GM21528 (cell line): ENCODE results near the gene TMEM131.
"Not testable (repeated sequence)": the region's sequence is repeated elsewhere in the genome, so short reads cannot be mapped to it uniquely, and the experiment has no call there.

Source experiments
- ATAC-seq: cut with Tn5 transposase; IDR thresholded peaks from one replicate; pipeline ENCODE4 v1.9.1; 2021; ENCODE audit warnings: mild to moderate bottlenecking, moderate library complexity; ENCODE audit not compliant: unreplicated experiment, low FRiP score

TMEM131 gene

DNA sequence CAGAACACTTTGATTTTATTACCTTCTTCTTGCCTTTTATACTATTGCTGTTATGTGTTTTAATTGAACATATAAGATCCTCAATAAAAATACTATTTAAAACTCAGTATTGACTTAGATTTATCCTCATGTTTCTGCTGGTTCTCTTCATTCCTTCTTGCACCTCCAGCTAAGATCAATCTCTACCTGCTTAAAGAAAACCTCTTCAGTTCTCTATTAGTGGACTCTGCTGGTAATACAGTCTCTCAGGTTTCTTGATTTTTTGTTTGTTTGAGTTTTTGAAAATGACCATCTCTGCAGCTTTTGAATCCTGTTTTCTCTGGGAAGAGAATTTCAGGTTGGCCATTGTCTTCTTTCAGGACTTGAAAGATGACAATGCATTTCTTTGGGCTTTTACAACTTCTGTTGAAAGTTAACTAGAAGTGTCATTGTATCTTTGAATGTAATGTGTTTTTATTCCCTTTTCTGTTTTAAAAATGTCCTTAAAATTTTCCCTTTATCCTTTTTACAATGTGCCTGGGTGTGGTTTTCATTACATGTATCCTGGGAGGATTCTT is 29.8 kb upstream of the TMEM131 start:
- ATAC-seq = no peak

DNA sequence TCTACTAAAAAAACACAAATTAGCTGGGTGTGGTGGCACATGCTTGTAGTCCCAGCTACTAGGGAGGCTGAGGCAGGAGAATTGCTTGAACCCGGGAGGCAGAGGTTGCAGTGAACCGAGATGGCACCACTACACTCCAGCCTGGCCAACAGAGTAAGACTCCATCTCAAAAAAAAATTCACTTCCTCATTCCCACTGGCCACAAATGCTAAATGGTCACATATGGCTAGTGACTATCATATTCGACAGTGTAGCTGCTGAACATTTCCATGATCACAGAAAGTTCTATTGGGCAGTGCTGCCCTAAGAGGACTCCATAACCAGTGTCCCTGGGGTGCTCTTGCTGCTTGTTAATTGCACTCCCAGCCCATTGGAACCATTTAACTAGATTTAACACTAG is 26.3 kb upstream of the TMEM131 start:
- not testable (repeated sequence) for ATAC-seq

DNA sequence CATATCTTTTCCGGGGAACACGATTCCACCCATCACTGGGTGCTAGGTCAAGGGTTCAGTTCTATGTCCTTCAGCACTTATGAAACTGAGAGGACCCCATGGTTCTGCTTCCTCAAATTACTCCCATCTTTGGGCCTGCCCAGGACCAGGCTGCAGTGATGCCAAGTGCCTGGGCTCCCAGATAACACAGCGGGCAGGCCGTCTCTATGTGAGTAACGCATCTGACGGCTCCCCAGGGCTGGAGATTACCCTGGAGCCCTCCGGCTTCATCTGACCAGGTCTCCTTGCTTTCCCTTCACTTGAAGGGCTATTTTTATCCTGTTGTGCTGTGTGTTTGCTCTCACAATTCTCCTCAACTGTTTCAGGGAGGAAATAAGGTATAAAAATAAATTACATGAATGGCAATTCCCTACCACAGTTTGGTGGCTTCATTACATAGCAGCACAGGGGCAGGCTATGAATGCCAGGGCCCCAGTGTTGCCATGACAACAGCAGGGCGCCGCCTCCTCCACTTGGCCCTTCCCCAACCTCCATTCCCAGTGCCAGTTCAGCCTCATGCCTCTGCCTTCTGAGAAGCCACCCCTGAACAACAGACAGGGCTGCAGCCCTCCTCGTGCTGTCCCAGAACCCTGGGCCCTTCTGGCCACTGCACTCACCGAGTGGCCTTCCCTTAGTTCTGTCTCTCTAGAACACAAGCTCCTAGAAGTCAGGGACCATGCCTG is 25.4 kb upstream of the TMEM131 start:
- no peak for ATAC-seq

DNA sequence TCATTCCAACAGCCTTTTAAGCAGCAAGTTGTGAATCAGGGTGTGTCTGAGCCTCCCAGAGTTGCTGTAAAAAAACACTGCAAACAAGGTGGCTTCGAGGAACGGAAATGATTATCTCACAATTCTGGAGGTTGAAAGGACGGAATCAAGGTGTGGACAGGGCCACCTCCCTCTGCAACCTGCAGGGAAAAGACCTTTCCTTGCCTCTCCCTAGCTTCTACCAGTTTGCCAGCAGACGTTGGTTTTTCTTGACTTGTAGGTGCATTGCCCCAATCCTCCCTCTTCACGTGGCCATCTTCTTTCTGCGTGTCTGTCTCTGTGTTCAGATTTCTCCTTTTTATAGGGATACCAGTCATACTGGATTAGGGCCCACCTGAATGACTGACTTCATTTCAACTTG is 24.8 kb upstream of the TMEM131 start:
- no peak for ATAC-seq

DNA sequence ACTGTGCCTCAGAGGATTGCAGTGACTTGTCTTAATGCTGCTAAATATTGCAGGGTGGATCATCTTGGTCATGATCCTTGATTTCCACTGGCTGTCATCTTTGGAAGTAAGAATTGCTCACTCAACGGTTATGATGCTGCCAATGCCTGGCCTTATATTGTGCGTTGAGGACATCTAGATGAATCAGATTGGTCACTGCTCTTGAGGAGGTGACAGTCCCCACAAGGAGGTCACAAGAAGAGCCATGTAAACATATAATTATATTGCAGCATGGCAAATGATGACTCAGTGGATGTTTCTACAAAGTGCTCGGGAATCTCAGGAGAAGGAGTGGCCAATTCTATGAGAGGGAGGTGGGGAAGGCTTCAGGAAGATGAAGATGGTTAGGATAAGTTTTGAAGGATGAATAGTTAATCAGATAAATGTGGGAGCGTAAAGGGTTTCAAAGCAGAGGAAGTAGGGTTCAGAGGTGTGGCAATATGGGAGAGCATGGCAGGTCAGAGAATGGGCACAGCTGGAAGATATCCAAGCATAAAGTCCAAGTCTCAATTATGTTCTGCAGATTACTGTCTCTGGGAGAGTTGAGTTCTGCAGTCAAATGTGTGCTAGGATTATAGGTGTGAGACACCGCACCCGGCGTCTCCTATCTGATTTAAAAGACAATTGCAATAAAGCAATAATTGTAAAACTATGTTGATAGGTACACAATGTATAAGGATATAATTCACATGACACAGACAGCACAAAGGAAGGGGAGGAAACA is 21.3 kb upstream of the TMEM131 start:
- ATAC-seq = no peak

DNA sequence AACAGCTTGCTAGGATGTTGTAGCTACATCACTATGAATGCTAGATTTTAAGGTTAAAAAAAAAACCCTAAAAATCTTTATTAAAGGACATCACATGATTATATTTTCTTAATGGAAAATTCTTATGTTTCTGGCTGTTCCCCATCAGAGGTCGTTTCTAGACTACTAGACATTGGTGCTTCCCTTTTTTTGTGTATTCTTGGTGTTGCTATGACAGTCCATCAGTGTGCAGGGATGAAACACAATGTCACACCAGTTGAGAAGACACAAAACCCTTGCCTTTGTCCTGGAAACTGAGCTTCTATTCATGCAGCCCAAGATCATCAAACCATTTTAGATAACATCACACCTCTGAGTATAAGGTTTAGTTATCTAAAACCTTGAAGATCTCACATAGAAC is 19.9 kb upstream of the TMEM131 start:
- no peak for ATAC-seq

DNA sequence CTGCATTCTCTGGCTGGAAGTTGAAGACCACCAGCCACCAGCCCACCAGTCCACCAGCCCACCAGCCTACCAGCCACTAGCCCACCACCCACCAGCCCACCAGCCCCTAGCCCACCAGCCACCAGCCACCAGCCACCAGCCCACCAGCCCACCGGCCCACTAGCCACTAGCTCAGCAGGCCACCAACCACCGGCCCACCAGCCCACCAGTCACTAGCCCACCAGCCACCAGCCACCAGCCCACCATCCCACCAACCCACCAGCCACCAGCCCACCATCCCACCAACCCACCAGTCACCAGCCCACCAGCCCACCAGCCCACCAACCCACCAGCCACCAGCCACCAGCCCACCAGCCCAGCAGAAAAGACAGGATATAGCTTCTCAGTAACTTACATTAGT is 18.6 kb upstream of the TMEM131 start:
- ATAC-seq = no peak

DNA sequence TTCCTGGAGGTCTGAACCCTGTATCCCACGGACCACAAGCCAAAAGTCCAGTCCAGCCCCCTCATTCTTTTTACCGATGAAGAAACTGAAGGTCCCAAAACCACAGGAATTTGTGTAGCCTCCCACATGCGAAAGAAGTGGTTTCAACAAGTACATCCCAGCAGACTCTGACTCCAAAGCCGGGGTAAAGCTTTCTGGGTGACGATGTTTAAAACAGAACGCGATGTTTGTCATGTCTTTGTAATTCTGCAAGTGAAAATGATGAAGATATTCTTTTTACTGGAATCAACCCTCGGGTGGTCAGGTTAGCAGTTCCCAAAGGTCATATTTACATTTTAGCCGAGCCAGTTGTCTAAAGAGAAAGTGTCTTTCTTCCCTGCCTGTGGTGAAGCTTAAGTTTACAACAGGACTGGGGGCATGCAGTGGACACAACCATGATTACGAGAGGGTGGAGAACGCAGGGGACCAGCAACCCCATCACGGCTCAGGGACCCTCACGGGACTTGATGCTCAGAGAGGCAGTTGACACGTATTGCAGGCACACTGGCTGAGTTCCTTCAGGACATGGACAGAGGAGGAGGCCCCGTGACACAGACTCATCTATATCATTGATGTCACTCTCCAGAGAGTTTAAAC is 17.8 kb upstream of the TMEM131 start:
- ATAC-seq = no peak

DNA sequence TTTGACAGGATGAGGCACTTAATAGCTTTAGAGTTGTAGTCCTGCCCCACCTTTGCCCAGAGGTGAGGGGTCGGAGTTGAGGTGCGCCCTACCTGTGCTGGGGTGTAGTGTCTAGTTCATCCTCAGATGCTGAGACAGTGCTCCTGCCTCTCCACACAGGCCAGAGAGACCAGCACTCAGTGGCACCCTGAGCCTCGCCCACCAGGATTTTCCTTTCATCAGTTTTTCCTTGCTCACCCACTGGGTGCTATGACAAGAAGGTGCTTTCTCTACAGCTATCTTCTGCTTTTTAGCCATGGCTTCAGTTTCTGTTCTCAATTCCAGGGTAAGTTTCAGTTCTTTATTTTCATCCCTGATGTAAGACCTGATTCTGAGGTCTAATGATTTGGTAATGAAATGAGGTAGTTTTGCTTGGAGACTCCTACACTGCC is 16.8 kb upstream of the TMEM131 start:
- peak; percentile 73 for ATAC-seq

DNA sequence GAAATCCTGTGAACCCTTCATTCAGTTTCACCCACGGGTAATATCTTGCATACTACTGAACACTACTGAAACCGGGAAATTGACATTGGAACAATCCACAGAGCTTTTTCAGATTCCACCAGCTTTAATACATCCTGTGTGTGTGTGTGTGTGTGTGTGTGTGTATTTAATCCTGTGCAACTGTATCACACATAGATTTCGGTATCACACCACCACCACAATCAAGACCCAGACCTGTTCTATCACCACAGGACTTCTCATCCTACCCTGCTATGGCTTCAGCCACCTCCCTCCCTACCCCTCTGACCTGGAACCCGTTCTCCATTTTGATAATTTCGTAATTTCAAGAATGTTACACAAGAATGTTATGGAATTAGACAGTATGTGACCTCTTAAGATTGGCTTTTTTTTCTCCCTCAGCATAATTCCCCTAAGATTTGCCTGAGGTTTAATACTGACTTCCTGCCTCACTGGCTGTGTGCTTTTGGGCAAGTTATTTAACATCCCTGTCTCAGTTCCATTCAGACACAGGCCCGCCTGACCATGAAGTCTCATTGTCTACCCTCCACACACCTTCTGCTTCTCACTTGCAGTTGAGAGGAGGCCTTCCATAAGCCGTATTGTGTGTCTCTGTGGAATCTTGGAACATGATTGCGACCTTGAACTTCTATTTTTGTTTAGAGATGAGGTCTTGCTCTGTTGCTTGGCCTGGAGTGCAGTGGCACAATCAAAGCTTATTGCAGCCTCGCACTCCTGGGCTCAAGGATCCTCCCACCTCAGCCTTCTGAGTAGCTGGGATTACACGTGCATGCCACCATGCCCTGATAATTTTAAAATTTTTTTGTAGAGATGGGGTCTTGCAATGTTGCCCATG is 14.4 kb upstream of the TMEM131 start:
- ATAC-seq = no peak

DNA sequence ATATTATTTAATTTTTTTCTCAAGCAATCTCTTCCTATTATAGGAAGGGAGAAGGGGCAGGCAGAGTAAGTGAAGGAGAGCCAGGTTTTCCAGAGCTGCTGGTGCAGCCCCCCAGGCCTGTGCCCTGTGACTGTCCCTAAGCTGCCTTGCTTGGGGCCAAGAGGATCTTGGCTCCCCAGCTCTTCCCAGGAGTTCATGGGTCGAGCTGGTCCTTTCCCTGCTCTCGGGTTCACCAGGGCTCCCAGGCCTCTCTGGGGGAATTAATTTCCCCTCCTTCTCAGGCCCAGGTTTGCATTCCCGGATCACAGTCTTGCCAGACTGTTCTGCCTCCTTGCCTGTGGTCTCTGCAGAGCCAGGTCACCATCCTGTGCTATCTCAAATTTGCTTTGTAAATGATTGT is 12.7 kb upstream of the TMEM131 start:
- no peak for ATAC-seq

DNA sequence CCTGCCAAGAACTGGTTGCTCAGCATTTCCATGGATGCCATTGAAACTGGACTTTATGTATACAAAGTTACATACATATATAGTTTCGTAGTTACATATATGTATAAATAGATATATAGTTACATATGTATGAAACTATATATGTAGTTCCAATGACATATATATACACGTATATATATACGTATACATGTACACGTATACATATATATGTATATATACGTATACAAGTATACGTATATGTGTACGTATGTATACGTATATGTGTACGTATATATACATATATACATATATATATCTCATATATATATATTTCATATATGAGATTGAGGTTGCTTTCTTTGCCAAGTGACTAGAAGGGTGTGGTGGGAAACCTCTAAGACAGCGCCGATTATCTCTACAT is 10.6 kb upstream of the TMEM131 start:
- ATAC-seq = no peak

DNA sequence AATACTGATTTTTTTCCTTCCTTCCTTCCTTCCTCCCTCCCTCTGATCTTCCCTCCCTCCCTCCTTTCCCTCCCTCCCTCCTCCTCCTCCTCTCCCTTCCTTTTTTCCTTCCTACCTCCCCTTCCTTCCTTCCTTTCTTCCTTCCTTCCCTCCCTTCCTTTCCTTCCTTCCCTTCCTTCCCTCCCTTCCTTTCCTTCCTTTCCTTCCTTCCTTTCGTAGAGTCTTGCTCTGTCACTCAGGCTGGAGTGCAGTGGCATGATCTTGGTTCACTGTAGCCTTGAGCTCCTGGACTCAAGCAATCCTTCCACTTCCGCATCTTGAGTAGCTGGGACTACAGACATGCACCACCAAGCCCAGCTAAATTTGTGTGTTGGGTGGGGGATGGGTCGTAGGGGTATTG is 8.9 kb upstream of the TMEM131 start:
- no peak for ATAC-seq

DNA sequence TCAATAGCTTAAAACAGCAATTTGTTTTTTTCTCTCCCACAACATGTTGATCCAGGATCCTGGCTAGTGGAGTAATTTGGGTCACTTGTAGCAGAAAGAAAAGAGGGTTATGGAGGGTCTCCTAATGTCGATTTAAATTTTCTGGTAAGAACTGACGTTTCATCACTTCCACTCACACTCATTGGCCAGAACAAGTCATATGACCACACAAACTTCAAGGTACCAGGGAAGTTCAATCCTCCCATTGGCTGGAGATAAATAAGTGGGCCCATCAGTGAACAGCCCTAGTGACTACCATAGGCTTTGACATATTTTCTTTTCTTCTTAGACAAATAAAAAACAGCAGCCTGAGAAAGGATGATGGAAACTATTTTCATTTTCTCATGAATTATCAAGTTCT is 8.3 kb upstream of the TMEM131 start:
- ATAC-seq = no peak

DNA sequence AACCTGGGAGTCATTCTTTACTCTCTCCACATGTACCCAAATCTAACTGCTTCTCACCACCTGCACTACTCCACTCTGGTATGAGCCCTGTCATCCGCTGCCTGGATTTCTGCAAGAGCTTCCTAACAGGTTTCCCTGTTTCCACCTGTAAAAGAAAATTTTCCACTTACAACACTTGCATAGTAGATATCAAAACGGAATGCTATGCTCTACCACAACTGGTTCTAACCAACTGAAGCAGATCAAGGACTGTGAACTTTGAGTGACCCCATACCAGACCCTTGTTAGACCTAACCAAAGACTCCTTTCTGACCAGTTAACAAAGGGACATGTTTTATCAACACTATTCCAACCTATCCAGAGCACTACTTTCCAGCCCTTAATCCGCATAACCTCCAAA is 3.8 kb upstream of the TMEM131 start:
- ATAC-seq = no peak

DNA sequence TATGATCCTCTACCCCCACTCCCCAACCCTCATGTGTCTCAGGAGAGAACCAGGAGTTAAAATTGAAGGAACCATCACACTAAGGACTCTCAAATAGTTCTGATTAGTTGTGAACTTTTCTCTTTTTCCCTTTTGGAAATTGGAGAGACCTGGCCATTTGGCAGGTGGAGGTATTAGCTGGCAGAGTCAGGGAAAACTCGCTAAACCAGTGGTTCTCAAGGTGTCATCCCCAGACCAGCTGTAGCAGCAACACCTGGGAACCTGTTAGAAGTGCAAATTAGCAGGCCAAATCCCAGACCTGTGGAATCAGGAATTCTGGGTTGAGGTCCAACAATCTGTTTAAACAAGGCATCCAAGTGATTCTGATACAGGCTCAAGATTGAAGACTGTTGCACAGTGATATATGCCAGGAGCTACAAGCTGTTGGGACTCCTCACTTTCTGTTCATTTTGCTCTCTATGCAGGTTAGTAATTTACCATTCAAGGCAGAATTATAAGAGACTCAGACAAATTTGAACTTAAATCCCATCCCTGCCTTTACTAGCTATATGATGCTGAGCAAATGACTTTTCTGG is 2.8 kb upstream of the TMEM131 start:
- no peak for ATAC-seq

DNA sequence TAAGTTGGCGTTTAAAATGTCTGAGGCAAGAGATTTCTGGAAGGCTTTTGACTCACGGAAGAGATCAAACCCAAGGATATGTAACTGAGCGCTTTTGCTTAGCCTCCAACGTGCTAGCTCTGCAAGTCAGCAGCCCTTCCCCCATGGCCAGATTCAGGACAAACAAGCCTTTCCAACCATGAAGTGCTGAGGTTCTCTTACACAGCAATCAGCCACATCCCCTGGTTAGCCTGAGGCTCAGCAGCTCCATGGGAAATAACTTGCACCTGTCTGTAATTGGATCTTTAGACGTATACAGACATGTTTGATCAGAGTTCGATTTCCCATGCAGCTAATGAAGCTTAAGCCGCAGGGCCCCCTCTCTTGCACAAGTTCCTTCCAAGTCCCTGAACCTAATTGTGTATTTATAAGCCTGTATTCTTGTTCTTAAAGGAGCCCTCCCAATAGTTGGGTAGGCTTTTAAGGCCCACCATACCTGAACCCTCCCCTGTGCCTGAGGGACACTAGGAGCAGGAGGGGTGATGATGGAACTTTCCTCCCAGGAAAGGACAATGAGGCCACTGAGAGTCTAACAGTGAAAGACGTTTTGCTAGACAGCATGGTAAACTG is 2.1 kb upstream of the TMEM131 start:
- ATAC-seq = no peak

DNA sequence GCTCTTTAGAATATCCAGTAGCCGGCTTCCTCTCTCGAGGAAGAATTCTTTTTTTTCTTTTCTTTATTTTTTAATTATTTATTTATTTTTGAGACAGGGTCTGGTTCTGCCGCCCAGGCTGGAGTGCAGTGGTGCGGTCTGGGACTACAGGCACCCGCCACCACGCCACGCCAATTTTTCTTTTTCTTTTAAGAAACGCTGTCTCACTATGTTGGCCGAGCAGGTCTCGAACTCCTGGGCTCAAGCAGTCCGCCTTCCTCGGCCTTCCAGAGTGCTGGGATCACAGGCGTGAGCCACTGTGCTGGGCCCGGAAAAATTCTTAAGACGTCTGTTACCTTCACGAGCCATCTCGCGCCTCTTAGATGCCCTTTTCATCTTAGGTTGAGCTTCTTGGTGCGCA is 931 bp upstream of the TMEM131 start:
- no peak for ATAC-seq

DNA sequence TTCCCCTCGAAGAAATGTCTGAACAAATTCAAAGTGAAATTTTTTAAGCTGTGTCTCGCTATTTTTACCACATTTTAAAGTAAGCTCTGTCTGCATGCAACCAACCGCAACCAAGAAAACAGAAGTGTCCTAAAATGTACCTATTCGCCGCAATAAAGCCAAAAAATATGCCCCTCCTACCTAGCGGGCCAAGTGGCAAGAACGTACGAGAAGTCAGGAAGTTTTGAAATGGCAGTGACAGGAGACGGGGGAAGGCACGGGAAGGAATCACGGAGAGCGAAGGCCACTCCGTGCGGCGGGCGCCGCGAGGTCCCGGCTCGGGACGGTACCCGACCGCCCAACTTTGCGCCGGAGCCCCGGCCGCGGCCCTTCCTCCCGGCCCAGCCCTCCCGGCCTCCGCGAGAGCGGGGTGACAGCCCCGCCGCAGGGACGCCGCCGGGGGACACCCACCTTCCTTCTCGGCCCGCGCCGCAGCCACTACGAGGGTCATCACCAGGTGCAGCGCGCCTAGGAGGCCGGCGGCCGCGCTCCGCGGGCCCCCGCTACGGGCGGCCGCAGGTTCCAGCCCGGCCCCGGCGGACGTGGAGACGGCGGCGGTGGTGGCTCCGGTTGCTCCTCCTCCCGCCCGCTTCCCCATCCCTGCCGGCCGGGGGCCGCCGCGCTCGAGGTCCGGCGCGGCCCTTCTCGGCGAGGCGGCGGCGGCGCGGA is 568 bp downstream of the TMEM131 start:
- ATAC-seq = peak; percentile 36
